ENCODE results near the gene ZNG1B. TPM values are rescaled to one million over a fixed set of nuclear protein-coding genes. Genes with fewer than 3 reads are reported as not detected.
"Not testable (repeated sequence)": the region's sequence is repeated elsewhere in the genome, so short reads cannot be mapped to it uniquely, and the experiment has no call there.

Gene ZNG1B
- total and polyA plus RNA-seq, 9 of the 15 experiments (the other 6 are each of a cell fraction or from before 2014, with no cell fraction given): 37.4 to 108 (median 45.0) TPM

GRCh38 chr2:113520837-113521236 lies 83.3 kb downstream of the ZNG1B start:
- intact Hi-C loops (cut with micrococcal nuclease); BruUV-seq (replicated peaks); H3K36me3 ChIP-seq (ENCODE audit: control insufficient read depth, insufficient read depth, low read length); POLR2A ChIA-PET; CTCF ChIA-PET (ENCODE audit: low intra/inter-chr PET ratio); in situ Hi-C loops (cut with MboI); FAIRE-seq; H3K4me3 ChIP-seq; H3K9ac ChIP-seq (ENCODE audit: insufficient read depth in 1 of 2, low read depth in 2 of 2, low read length in 2 of 2); H4K20me1 ChIP-seq (replicated peaks; ENCODE audit: control insufficient read depth, insufficient read depth, low read length); H3K9me1 ChIP-seq (ENCODE audit: control insufficient read depth, insufficient read depth, low read length); H3K4me1 ChIP-seq (replicated peaks in 1 of 2; ENCODE audit: control insufficient read depth in 2 of 2, insufficient read depth in 2 of 2, low read length in 2 of 2); H3K9me3 ChIP-seq (replicated peaks; ENCODE audit: control insufficient read depth, insufficient read depth, low read depth, low read length); H3K79me2 ChIP-seq (ENCODE audit: control insufficient read depth, insufficient read depth, low read length); H3K27me3 ChIP-seq (ENCODE audit: control insufficient read depth in 2 of 2, insufficient read depth in 2 of 2, low read length in 2 of 2); TF ChIP-seq TEAD4 (CRISPR knock-in tag; IDR thresholded peaks at IDR 0.05; ENCODE audit: borderline replicate concordance): not testable (repeated sequence)
- Histone ChIP-seq H3K4me2 (ENCODE audit: insufficient read depth, low read length) (0 out of 2 replicates have a peak overlapping the region, but pooled peaks have one; percentile 8), H2AFZ (ENCODE audit: low read depth, low read length) (peak overlapping the region; percentile 72), H3K27ac (ENCODE audit: extremely low read depth, low read depth, low read length) (peak overlapping the region; percentile 52; the same call in 1 of the 3 replicates)
- ATAC-seq: peak; percentile 94
- DNase-seq (ENCODE audit: extremely low read depth in 1 of 4, low spot score in 3 of 4): peak in 1 of 4 experiments; percentile 75
- 0 out of 2 replicates have a peak, but pooled peaks have one; percentile 15 for TF ChIP-seq HMBOX1 (IDR thresholded peaks at IDR 0.05)
- 0 out of 2 replicates have a peak, but pooled peaks have one; percentile 24 for TF ChIP-seq EGR1 (conservative IDR thresholded peaks at IDR 0.05)
- TF ChIP-seq ARID1B (IDR thresholded peaks at IDR 0.05): peak; percentile 85
- 0 out of 2 replicates have a peak, but pooled peaks have one; percentile 13 for TF ChIP-seq CREM (IDR thresholded peaks at IDR 0.05; ENCODE audit: low read depth)
- TF ChIP-seq RNF2 (IDR thresholded peaks at IDR 0.05): 0 out of 2 replicates have a peak, but pooled peaks have one; percentile 32
- peak; percentile 69 for TF ChIP-seq TAL1 (IDR thresholded peaks at IDR 0.05)
- TF ChIP-seq NFIC (IDR thresholded peaks at IDR 0.05): 0 out of 2 replicates have a peak, but pooled peaks have one; percentile 11
- TF ChIP-seq VEZF1 (CRISPR knock-in tag; IDR thresholded peaks at IDR 0.05): peak; percentile 63
- 0 out of 2 replicates have a peak, but pooled peaks have one; percentile 23 for TF ChIP-seq EHMT2 (IDR thresholded peaks at IDR 0.05)
- TF ChIP-seq MTA2 (IDR thresholded peaks at IDR 0.05; ENCODE audit: low read depth): peak; percentile 52; the same call in 1 of the 2 replicates
- peak; percentile 46; the same call in 1 of the 2 replicates for TF ChIP-seq NFRKB (IDR thresholded peaks at IDR 0.05; ENCODE audit: low read depth)
- 0 out of 2 replicates have a peak, but pooled peaks have one; percentile 51 for TF ChIP-seq LEF1 (IDR thresholded peaks at IDR 0.05)
- peak; percentile 52; the same call in 1 of the 2 replicates for TF ChIP-seq SMARCE1 (IDR thresholded peaks at IDR 0.05)
- TF ChIP-seq TEAD4 (IDR thresholded peaks at IDR 0.05; ENCODE audit: low read length): peak; percentile 43
- TF ChIP-seq CXXC5 (CRISPR knock-in tag; IDR thresholded peaks at IDR 0.05): 0 out of 2 replicates have a peak, but pooled peaks have one; percentile 35
- peak; percentile 68 for TF ChIP-seq CBFA2T3 (IDR thresholded peaks at IDR 0.05)
- peak; percentile 73 for TF ChIP-seq DPF2 (IDR thresholded peaks at IDR 0.05)
- TF ChIP-seq NCOR1 (IDR thresholded peaks at IDR 0.05): peak; percentile 57
- peak; percentile 52; the same call in 1 of the 2 replicates for TF ChIP-seq KLF16 (IDR thresholded peaks at IDR 0.05)
- peak; percentile 65 for TF ChIP-seq SMARCA4 (IDR thresholded peaks at IDR 0.05)
- TF ChIP-seq YY1 (IDR thresholded peaks at IDR 0.05; ENCODE audit: borderline replicate concordance in 1 of 3, control insufficient read depth in 1 of 3, extremely low read depth in 1 of 3, insufficient read depth in 3 of 3, insufficient read length in 1 of 3, insufficient replicate concordance in 2 of 3, low read depth in 1 of 3, low read length in 2 of 3): peak in 1 of 3 experiments; percentile 23
- TF ChIP-seq CBFA2T2 (conservative IDR thresholded peaks at IDR 0.05): peak; percentile 48; the same call in 1 of the 2 replicates
- TF ChIP-seq EP300 (IDR thresholded peaks at IDR 0.05; ENCODE audit: low read length): peak; percentile 48; the same call in 1 of the 2 replicates
- 3% methylated on average over 6 of the region's 6 CpGs for WGBS (ENCODE audit: insufficient coverage, low coverage, missing lambda C conversion rate)
